GM23338 (cell line): ENCODE data around the gene NETO2. TPM values are rescaled to one million over a fixed set of nuclear protein-coding genes. Genes with fewer than 3 reads are reported as not detected.

Source experiments
- ATAC-seq: fragments of 200-7000 bp; cut with Tn5 transposase; 3 replicates; pipeline ENCODE4 v1.9.1; 2020
- DNase-seq: peaks from one replicate; pipeline ENCODE4 v3.0.0-alpha.2; 2015; ENCODE audit warnings: low spot score
- H2AFZ ChIP-seq: fragments of 200-600 bp; sonication (generic); 2 replicates; pipeline ENCODE4 v1.8.0; 2016; ENCODE audit warnings: antibody characterized with exemption, mild to moderate bottlenecking, moderate library complexity
- H3F3A ChIP-seq: fragments of 200-600 bp; sonication (generic); replicated peaks from 2 replicates; pipeline ENCODE4 v1.8.0; 2017; ENCODE audit warnings: antibody characterized with exemption, mixed run types, low read depth
- H3K27ac ChIP-seq: fragments of 200-600 bp; sonication (generic); 2 replicates; pipeline ENCODE4 v1.6.1; 2016; ENCODE audit warnings: low read depth
- H3K27me3 ChIP-seq: fragments of 200-600 bp; sonication (generic); 2 replicates; pipeline ENCODE4 v1.8.0; 2016; ENCODE audit warnings: mild to moderate bottlenecking, mixed run types, moderate library complexity; ENCODE audit not compliant: insufficient read depth
- H3K36me3 ChIP-seq: fragments of 200-600 bp; sonication (generic); 2 replicates; pipeline ENCODE4 v1.8.0; 2016; ENCODE audit warnings: mild to moderate bottlenecking; ENCODE audit not compliant: insufficient read depth
- H3K4me1 ChIP-seq: fragments of 200-600 bp; sonication (generic); 2 replicates; pipeline ENCODE4 v1.8.0; 2016; ENCODE audit warnings: mild to moderate bottlenecking, moderate library complexity; ENCODE audit not compliant: insufficient read depth
- H3K4me2 ChIP-seq: fragments of 200-600 bp; sonication (generic); 2 replicates; pipeline ENCODE4 v1.7.1; 2017; ENCODE audit warnings: mixed run types
- H3K4me3 ChIP-seq: fragments of 200-600 bp; sonication (generic); 2 replicates; pipeline ENCODE4 v1.6.1; 2016; ENCODE audit warnings: mixed run types
- H3K79me2 ChIP-seq: fragments of 200-600 bp; sonication (generic); replicated peaks from 2 replicates; pipeline ENCODE4 v1.8.0; 2017; ENCODE audit warnings: mild to moderate bottlenecking; ENCODE audit not compliant: insufficient read depth
- H3K9me2 ChIP-seq: fragments of 200-600 bp; sonication (generic); 2 replicates; pipeline ENCODE4 v1.8.0; 2017; ENCODE audit not compliant: insufficient read depth
- H4K20me1 ChIP-seq: fragments of 200-600 bp; sonication (generic); replicated peaks from 2 replicates; pipeline ENCODE4 v1.8.0; 2017; ENCODE audit warnings: mild to moderate bottlenecking; ENCODE audit not compliant: insufficient read depth
- H3K27ac Mint-ChIP-seq: 2 replicates; pipeline ENCODE4 v1.8.0; 2020; ENCODE audit warnings: inconsistent platforms, mild to moderate bottlenecking, moderate library complexity, mixed read lengths
- H3K27me3 Mint-ChIP-seq: 3 replicates; pipeline ENCODE4 v1.8.0; 2022; ENCODE audit warnings: low read depth, mild to moderate bottlenecking, moderate library complexity, mixed read lengths, inconsistent platforms; ENCODE audit not compliant: insufficient read depth, poor library complexity
- H3K36me3 Mint-ChIP-seq: 3 replicates; pipeline ENCODE4 v1.8.0; 2021; ENCODE audit warnings: low read depth, mild to moderate bottlenecking, inconsistent platforms, moderate library complexity, mixed read lengths
- H3K4me1 Mint-ChIP-seq: 3 replicates; pipeline ENCODE4 v1.8.0; 2020; ENCODE audit warnings: mild to moderate bottlenecking, inconsistent platforms, mixed read lengths
- H3K4me3 Mint-ChIP-seq: 3 replicates; pipeline ENCODE4 v1.8.0; 2021; ENCODE audit warnings: moderate library complexity, mild to moderate bottlenecking, inconsistent platforms, mixed read lengths
- H3K9me3 Mint-ChIP-seq: 3 replicates; pipeline ENCODE4 v1.8.0; 2020; ENCODE audit warnings: moderate library complexity, mild to moderate bottlenecking, inconsistent platforms, mixed read lengths
- CREB1 ChIP-seq: fragments of 250-450 bp; sonication (Bioruptor Pico); IDR thresholded peaks from 2 replicates; pipeline ENCODE4 v1.5.0; 2020; ENCODE audit warnings: low read depth, mild to moderate bottlenecking, moderate library complexity
- CTCF ChIP-seq, 2 experiments: fragments of 200-600 bp in 1 of 2; sonication (generic) in 1 of 2; conservative IDR thresholded peaks; 2 replicates each; pipeline versions ENCODE4 v1.5.1 to v1.6.1; 2016 to 2017; ENCODE audit warnings: antibody characterized with exemption in 2 of 2, low read depth in 2 of 2, mild to moderate bottlenecking in 2 of 2, moderate library complexity in 1 of 2
- ETS1 ChIP-seq: IDR thresholded peaks from 2 replicates; pipeline ENCODE4 v1.6.1; 2016; ENCODE audit warnings: antibody characterized with exemption
- EZH2 ChIP-seq: fragments of 200-600 bp; sonication (generic); IDR thresholded peaks from one replicate; pipeline ENCODE4 v1.8.0; 2017; ENCODE audit warnings: antibody characterized with exemption, mild to moderate bottlenecking, low read depth; ENCODE audit not compliant: unreplicated experiment
- EZH2phosphoT487 ChIP-seq: fragments of 200-600 bp; sonication (generic); IDR thresholded peaks from one replicate; pipeline ENCODE4 v1.8.1; 2018; ENCODE audit warnings: antibody characterized with exemption; ENCODE audit not compliant: unreplicated experiment
- JUNB ChIP-seq: IDR thresholded peaks from one replicate; pipeline ENCODE4 v1.6.1; 2016; ENCODE audit warnings: antibody characterized with exemption; ENCODE audit not compliant: unreplicated experiment
- NANOG ChIP-seq: IDR thresholded peaks from 2 replicates; pipeline ENCODE4 v1.6.1; 2016; ENCODE audit warnings: antibody characterized with exemption, borderline replicate concordance
- POLR2AphosphoS5 ChIP-seq: IDR thresholded peaks from 2 replicates; pipeline ENCODE4 v1.6.1; 2016; ENCODE audit warnings: antibody characterized with exemption, low read depth
- REST ChIP-seq: IDR thresholded peaks from one replicate; pipeline ENCODE4 v1.6.1; 2018; ENCODE audit warnings: antibody characterized with exemption; ENCODE audit not compliant: unreplicated experiment
- STAT1 ChIP-seq: IDR thresholded peaks from one replicate; pipeline ENCODE4 v1.6.1; 2016; ENCODE audit warnings: antibody characterized with exemption; ENCODE audit not compliant: unreplicated experiment
- ZNF331 ChIP-seq: fragments of 250-450 bp; sonication (Bioruptor Pico); IDR thresholded peaks from 2 replicates; pipeline ENCODE4 v1.5.0; 2020; ENCODE audit warnings: low read depth, mild to moderate bottlenecking, moderate library complexity
- ZNF462 ChIP-seq: fragments of 250-450 bp; sonication (Bioruptor Pico); IDR thresholded peaks from 2 replicates; pipeline ENCODE4 v1.5.0; 2020; ENCODE audit warnings: mild to moderate bottlenecking, moderate library complexity
- polyA plus RNA-seq: library from polyadenylated mRNA; unstranded; fragments of >200 nt; fragmentation: Nextera tagmentation; extraction: Ambion mirVana; gene quantifications from 2 replicates; pipeline ENCODE4 v1.2.1, GENCODE V29; 2016
- total RNA-seq: library from RNA; depleted of rRNA; stranded (reverse); fragments of >200 nt; shearing (Covaris generic); gene quantifications from 2 replicates; pipeline ENCODE4 v1.2.3, GENCODE V29; 2014

Gene NETO2
- total and polyA plus RNA-seq, 2 experiments from 2014 or later, result 6.6 to 10.6 TPM

DNA sequence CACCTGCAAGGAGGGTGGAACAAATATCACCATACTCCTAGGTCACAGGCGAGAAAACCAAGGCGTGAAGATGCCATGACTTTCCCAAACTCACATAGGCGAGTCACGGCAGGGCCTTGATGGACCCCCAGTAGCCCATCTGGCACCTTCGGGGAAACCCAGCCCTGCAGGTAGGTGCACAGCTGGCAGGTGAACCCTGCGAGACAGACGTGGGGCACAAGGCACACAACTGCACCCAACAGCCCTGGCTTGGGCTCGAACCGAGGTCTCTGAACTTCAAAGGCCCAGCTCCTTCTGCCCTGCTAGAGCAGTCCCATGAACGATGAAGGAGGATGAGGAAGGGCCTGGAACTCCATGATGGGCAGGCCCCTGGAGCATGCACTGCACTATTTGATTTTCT, 92.7 kb downstream of the NETO2 start:
- Histone ChIP-seq H3K79me2 (no peaks in the 10 kb centered on the region), H3K4me2 (no peak overlapping the region), H3K27ac (no peak overlapping the region), H3K9me2 (no peaks in the 10 kb centered on the region), H4K20me1 (no peaks in the 10 kb centered on the region), H2AFZ (no peak overlapping the region), H3F3A (no peaks in the 10 kb centered on the region), H3K27me3 (no peaks in the 10 kb centered on the region), H3K4me3 (no peak overlapping the region), H3K36me3 (no peaks in the 10 kb centered on the region), H3K4me1 (no peaks in the 10 kb centered on the region)
- H3K4me1 Mint-ChIP-seq, result peaks cover 7% of the 10 kb centered on the region; the same call in 2 of the 3 replicates
- H3K9me3 Mint-ChIP-seq, result peaks cover 5% of the 10 kb centered on the region; the same call in 2 of the 3 replicates
- H3K4me3 Mint-ChIP-seq, result no peak overlapping the region
- H3K36me3 Mint-ChIP-seq, result no peaks in the 10 kb centered on the region; the same call in 2 of the 3 replicates
- H3K27ac Mint-ChIP-seq, result no peak overlapping the region
- ATAC-seq, result no peak
- peaks cover 8% of the 10 kb centered on the region for H3K27me3 Mint-ChIP-seq
- no peak for DNase-seq
- no peak for TF ChIP-seq ETS1
- TF ChIP-seq EZH2, result no peak
- no peak for TF ChIP-seq POLR2AphosphoS5
- TF ChIP-seq EZH2phosphoT487, result no peak
- no peak for TF ChIP-seq JUNB
- TF ChIP-seq ZNF331 (CRISPR knock-in tag), result no peak
- TF ChIP-seq REST, result no peak
- no peak for TF ChIP-seq ZNF462 (CRISPR knock-in tag)
- no peak for TF ChIP-seq CREB1
- no peak for TF ChIP-seq NANOG
- TF ChIP-seq STAT1, result no peak
- TF ChIP-seq CTCF (conservative IDR thresholded peaks at IDR 0.05; ENCODE audit: low read depth in 2 of 2), result no peak
